Smooth muscle cell (in vitro differentiated cells): ENCODE results near the gene TAMM41. TPM values are rescaled to one million over a fixed set of nuclear protein-coding genes. Genes with fewer than 3 reads are reported as not detected.

Experiments used
- DNase-seq: peaks from one replicate; lab custom pipeline; 2025; ENCODE audit not compliant: unreplicated experiment; lab: John Stamatoyannopoulos, UW
- H2AFZ ChIP-seq: fragments of 200-600 bp; sonication (generic); 2 replicates; pipeline ENCODE4 v1.6.0; 2016; ENCODE audit warnings: antibody characterized with exemption, low read depth, mild to moderate bottlenecking
- H3F3A ChIP-seq: fragments of 200-600 bp; sonication (generic); 2 replicates; pipeline ENCODE4 v1.6.0; 2017; ENCODE audit warnings: antibody characterized with exemption, low read depth
- H3K27ac ChIP-seq: fragments of 200-600 bp; sonication (generic); 2 replicates; pipeline ENCODE4 v1.5.1; 2016; ENCODE audit warnings: low read depth, mild to moderate bottlenecking
- H3K27me3 ChIP-seq: fragments of 200-600 bp; sonication (generic); 2 replicates; pipeline ENCODE4 v1.6.1; 2016; ENCODE audit warnings: low read depth, mild to moderate bottlenecking
- H3K36me3 ChIP-seq: fragments of 200-600 bp; sonication (generic); 2 replicates; pipeline ENCODE4 v1.5.1; 2016; ENCODE audit warnings: low read depth
- H3K4me1 ChIP-seq: fragments of 200-600 bp; sonication (generic); 2 replicates; pipeline ENCODE4 v1.5.1; 2016; ENCODE audit warnings: low read depth
- H3K4me2 ChIP-seq: fragments of 200-600 bp; sonication (generic); 2 replicates; pipeline ENCODE4 v1.6.0; 2016; ENCODE audit warnings: mild to moderate bottlenecking
- H3K4me3 ChIP-seq: fragments of 200-600 bp; sonication (generic); 2 replicates; pipeline ENCODE4 v1.5.1; 2016; ENCODE audit warnings: mild to moderate bottlenecking
- H3K79me2 ChIP-seq: fragments of 200-600 bp; sonication (generic); 2 replicates; pipeline ENCODE4 v1.6.0; 2016; ENCODE audit warnings: low read depth, mild to moderate bottlenecking
- H3K9ac ChIP-seq: fragments of 200-600 bp; sonication (generic); 2 replicates; pipeline ENCODE4 v1.6.0; 2016; ENCODE audit warnings: low read depth
- H3K9me3 ChIP-seq: fragments of 200-600 bp; sonication (generic); replicated peaks from 2 replicates; pipeline ENCODE4 v1.5.1; 2016; ENCODE audit warnings: low read depth
- H4K20me1 ChIP-seq: fragments of 200-600 bp; sonication (generic); 2 replicates; pipeline ENCODE4 v1.6.0; 2016; ENCODE audit warnings: low read depth
- WGBS: methylation state at CpG from one replicate; pipeline ENCODE4 v1.1.7; 2016; ENCODE audit warnings: low lambda C conversion rate; 5-methylcytosine and 5-hydroxymethylcytosine counted together
- polyA plus RNA-seq: library from polyadenylated mRNA; unstranded; fragments of >200 nt; fragmentation: Nextera tagmentation; extraction: Ambion mirVana; gene quantifications from 2 replicates; pipeline ENCODE4 v1.2.1, GENCODE V29; 2016
- total RNA-seq: library from RNA; depleted of rRNA; stranded (reverse); fragments of >200 nt; gene quantifications from 2 replicates; pipeline ENCODE4 v1.2.3, GENCODE V29; 2014
- TF ChIP-seq, protein P1 (sequence below): fragments of 200-600 bp; sonication (generic); IDR thresholded peaks from 2 replicates; pipeline ENCODE4 v1.5.1; 2017; ENCODE audit warnings: borderline replicate concordance, mild to moderate bottlenecking, antibody characterized with exemption; ENCODE audit not compliant: insufficient read depth, poor library complexity, severe bottlenecking

The TAMM41 gene
- total and polyA plus RNA-seq, 2 experiments from 2014 or later: 8.1 to 14.6 TPM

DNA sequence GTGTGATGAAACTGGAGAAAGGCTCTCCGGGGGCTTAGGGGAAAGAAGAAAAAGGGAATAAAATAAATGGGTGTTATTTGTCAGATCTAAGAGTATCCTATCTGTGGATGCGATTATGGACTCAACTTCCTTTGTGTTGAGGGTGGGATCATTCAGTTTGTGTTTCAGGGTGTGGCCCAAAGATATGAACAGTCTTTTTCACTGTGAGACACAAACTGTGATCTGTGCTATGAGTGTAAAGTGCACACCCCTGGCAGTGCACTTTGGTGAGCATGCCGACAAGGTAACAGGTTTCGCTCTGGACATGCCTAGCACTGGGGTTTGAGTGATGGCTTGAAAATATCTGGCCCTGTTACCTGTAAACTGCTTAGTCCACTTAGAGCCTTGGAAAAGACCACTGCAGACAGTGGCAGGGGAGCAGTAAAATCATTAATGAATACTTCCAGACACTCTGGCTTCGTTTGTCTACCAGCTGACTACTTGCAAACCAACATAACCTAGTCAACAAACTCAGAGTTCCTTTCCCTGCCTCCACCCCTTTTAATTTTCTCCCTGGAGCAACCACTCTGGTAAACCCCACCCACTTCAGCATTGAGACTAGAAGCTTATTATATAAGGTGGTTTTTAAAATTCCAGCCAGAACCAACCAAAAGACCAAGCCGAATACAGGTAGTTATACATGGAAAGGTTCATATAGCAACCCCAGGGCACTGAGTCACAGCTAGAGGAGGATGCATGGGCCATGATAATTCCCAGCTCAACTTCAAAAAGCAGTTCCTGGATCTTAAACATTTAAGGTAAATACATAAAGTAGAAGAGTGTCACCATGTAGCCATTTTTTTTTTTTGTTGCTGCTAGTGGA, 55.1 kb downstream of the TAMM41 start:
- H3K4me3 ChIP-seq: no peak overlapping the region
- no peaks in the 10 kb centered on the region for H3K9me3 ChIP-seq
- no peak overlapping the region for H2AFZ ChIP-seq
- no peaks in the 10 kb centered on the region for H3F3A ChIP-seq
- 76% methylated on average over 6 of the region's 6 CpGs for WGBS
- H3K9ac ChIP-seq: no peak overlapping the region
- H3K4me1 ChIP-seq: no peaks in the 10 kb centered on the region
- no peak for DNase-seq
- peak overlapping the region; percentile 0 for H3K27ac ChIP-seq
- H4K20me1 ChIP-seq: peaks cover 7% of the 10 kb centered on the region
- no peaks in the 10 kb centered on the region for H3K79me2 ChIP-seq
- H3K27me3 ChIP-seq: no peaks in the 10 kb centered on the region
- H3K4me2 ChIP-seq: no peak overlapping the region
- no peaks in the 10 kb centered on the region for H3K36me3 ChIP-seq
- TF ChIP-seq, protein P1, sequence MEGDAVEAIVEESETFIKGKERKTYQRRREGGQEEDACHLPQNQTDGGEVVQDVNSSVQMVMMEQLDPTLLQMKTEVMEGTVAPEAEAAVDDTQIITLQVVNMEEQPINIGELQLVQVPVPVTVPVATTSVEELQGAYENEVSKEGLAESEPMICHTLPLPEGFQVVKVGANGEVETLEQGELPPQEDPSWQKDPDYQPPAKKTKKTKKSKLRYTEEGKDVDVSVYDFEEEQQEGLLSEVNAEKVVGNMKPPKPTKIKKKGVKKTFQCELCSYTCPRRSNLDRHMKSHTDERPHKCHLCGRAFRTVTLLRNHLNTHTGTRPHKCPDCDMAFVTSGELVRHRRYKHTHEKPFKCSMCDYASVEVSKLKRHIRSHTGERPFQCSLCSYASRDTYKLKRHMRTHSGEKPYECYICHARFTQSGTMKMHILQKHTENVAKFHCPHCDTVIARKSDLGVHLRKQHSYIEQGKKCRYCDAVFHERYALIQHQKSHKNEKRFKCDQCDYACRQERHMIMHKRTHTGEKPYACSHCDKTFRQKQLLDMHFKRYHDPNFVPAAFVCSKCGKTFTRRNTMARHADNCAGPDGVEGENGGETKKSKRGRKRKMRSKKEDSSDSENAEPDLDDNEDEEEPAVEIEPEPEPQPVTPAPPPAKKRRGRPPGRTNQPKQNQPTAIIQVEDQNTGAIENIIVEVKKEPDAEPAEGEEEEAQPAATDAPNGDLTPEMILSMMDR: no peak

DNA sequence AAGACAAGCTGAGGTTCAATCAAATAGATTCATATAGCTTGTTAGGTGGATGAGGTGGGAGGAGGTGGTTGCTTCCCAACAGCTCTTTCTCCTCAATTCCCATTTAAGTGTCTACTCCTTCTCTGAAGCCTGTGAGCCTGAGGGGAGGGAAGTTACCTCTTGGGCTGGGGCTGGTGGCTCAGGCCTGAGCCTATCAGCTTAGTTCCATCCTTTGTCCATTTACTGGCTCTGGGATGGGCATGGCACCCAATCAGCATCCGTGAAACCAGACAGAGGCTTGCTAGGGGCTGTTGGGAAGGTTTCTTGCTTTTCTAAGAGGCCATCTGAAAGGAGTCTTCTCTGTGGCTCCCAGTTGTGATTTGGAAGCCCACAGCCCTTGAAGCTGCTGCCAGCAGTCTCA, 57.3 kb downstream of the TAMM41 start:
- Histone ChIP-seq H3K27me3 (no peaks in the 10 kb centered on the region), H3K79me2 (no peaks in the 10 kb centered on the region), H3K9ac (no peak overlapping the region), H3K36me3 (no peaks in the 10 kb centered on the region), H2AFZ (no peak overlapping the region), H3K4me3 (no peak overlapping the region), H3K9me3 (no peaks in the 10 kb centered on the region), H3K27ac (no peak overlapping the region), H3K4me1 (no peaks in the 10 kb centered on the region), H3K4me2 (no peak overlapping the region), H3F3A (no peaks in the 10 kb centered on the region), H4K20me1 (no peaks in the 10 kb centered on the region)
- TF ChIP-seq, protein P1: no peak
- no peak for DNase-seq
- WGBS: 80% methylated on average over 1 of the region's 1 CpG

DNA sequence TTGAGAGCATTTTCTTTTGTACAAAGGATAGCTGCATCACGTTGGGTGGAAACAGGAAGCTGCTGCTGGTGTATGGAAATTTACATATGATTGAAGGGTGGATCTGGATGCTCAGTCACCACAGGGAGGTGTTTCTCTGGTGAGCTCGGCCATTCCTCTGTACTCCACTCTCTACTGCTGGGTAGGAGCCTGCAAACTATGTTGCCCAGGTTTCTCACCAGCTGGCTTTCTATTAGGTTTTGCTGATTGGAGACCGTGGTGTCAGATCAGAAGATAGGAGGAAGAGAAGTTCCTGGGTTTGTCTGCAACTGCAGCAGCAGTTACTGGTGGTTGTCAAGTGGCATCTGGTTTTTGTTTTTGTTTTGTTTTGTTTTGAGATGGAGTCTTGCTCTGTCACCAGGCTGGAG, 61.7 kb downstream of the TAMM41 start:
- Histone ChIP-seq H3K79me2 (no peaks in the 10 kb centered on the region), H3K9ac (no peak overlapping the region), H3K27ac (no peak overlapping the region), H3K4me1 (no peaks in the 10 kb centered on the region), H3K4me3 (no peak overlapping the region), H4K20me1 (no peaks in the 10 kb centered on the region), H3K4me2 (no peak overlapping the region), H3K27me3 (no peaks in the 10 kb centered on the region), H3K36me3 (no peaks in the 10 kb centered on the region), H3F3A (no peaks in the 10 kb centered on the region), H3K9me3 (no peaks in the 10 kb centered on the region), H2AFZ (no peak overlapping the region)
- DNase-seq: no peak
- TF ChIP-seq, protein P1: no peak
- WGBS: 65% methylated on average over 3 of the region's 3 CpGs

DNA sequence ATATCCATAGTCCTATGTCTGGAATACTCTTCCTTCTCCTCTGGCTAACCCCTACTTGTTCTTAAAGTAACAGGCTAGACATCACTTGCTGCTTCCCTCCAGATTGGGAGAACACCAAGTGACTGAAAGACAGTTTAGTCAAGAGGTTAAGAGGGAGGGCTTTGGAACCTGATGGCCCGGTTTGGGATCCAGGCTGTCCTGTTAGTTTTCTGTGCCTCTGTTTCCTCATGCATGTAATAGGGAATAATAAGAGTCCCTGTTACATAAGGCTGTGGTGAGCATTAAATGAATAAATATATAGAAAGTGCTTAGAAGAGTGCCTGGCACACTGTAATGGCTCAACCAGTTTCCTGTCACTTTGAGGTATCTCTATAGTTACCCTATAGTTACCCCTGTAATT, 66.3 kb downstream of the TAMM41 start:
- Histone ChIP-seq H3K36me3 (no peaks in the 10 kb centered on the region), H3K9ac (no peak overlapping the region), H3K4me2 (no peak overlapping the region), H2AFZ (no peak overlapping the region), H3K79me2 (no peaks in the 10 kb centered on the region), H3F3A (no peaks in the 10 kb centered on the region), H3K27ac (no peak overlapping the region), H3K27me3 (no peaks in the 10 kb centered on the region), H3K9me3 (no peaks in the 10 kb centered on the region), H3K4me3 (no peak overlapping the region), H3K4me1 (no peaks in the 10 kb centered on the region), H4K20me1 (no peaks in the 10 kb centered on the region)
- WGBS: 84% methylated on average over 1 of the region's 1 CpG
- TF ChIP-seq, protein P1: no peak
- no peak for DNase-seq
